HCT116 (cell line): ENCODE data around the gene NSFL1C. TPM values are rescaled to one million over a fixed set of nuclear protein-coding genes. Genes with fewer than 3 reads are reported as not detected.

Experiments
- ATAC-seq: fragments of 200-7000 bp; cut with Tn5 transposase; 2 replicates; pipeline ENCODE4 v1.9.1; 2020; ENCODE audit warnings: mild to moderate bottlenecking, moderate library complexity
- BruUV-seq: library from RNA; stranded (reverse); fragments of 400-500 nt; replicated peaks from 2 replicates; lab custom pipeline; 2021; lab: Mats Ljungman, UMichigan
- CTCF ChIA-PET: fragments of 300-600 bp; sonication (Branson Sonifier 250); formaldehyde crosslinking; loops from one replicate; lab custom pipeline; 2021; ENCODE audit warnings: antibody characterized with exemption; lab: Charles Lee
- POLR2A ChIA-PET: fragments of 300-600, 350-600 bp; sonication (Branson Sonifier 250); formaldehyde crosslinking; loops from one replicate; lab custom pipeline; 2021; ENCODE audit warnings: antibody characterized with exemption; lab: Charles Lee
- RAD21 ChIA-PET, 2 experiments: fragments of 300-600 bp; sonication (Branson Sonifier 250); formaldehyde crosslinking; loops; one replicate each; lab custom pipeline; 2023; ENCODE audit warnings: low total read pairs in 2 of 2; ENCODE audit not compliant: uncharacterized antibody in 2 of 2, unreplicated experiment in 2 of 2, low non-redundant PET in 1 of 2; lab: Charles Lee
- DNase-seq: peaks from one replicate; pipeline ENCODE4 v3.0.0-alpha.2; 2010; ENCODE audit warnings: low read depth, low spot score
- H2AFZ ChIP-seq: fragments of 200-600 bp; shearing (Covaris generic), sonication (generic); 2 replicates; pipeline ENCODE4 v1.6.1; 2017; ENCODE audit warnings: low read depth, mixed run types, mixed read lengths, antibody characterized with exemption, low read length; ENCODE audit not compliant: poor library complexity, severe bottlenecking
- H3K27ac ChIP-seq: 2 replicates; pipeline ENCODE4 v1.5.1; 2012; ENCODE audit warnings: low read depth, low read length
- H3K27me3 ChIP-seq: fragments of 200-600 bp; sonication (generic); 2 replicates; pipeline ENCODE4 v1.6.1; 2016; ENCODE audit warnings: mixed run types, low read length, mixed read lengths; ENCODE audit not compliant: insufficient read depth
- H3K36me3 ChIP-seq, 2 experiments: fragments of 200-500 bp in 1 of 2; fragments of 200-600 bp in 1 of 2; sonication (Bioruptor generic) in 1 of 2; sonication (generic) in 1 of 2; 2 replicates each; pipeline versions ENCODE4 v1.5.1 to v1.6.1; 2014 to 2016; ENCODE audit warnings: low read length in 2 of 2, inconsistent platforms in 1 of 2, mixed read lengths in 1 of 2, mixed run types in 1 of 2; ENCODE audit not compliant: insufficient read depth in 2 of 2, control insufficient read depth in 1 of 2
- H3K4me1 ChIP-seq, 2 experiments: fragments of 200-600 bp in 1 of 2; sonication (generic) in 1 of 2; 2 replicates each; pipeline versions ENCODE4 v1.5.1 to v1.6.1; 2012 to 2017; ENCODE audit warnings: low read length in 2 of 2, inconsistent platforms in 1 of 2, mild to moderate bottlenecking in 1 of 2, mixed read lengths in 1 of 2, mixed run types in 1 of 2, moderate library complexity in 1 of 2; ENCODE audit not compliant: insufficient read depth in 2 of 2, control insufficient read depth in 1 of 2
- H3K4me2 ChIP-seq: fragments of 200-600 bp; sonication (generic); 2 replicates; pipeline ENCODE4 v1.6.1; 2017; ENCODE audit warnings: mixed run types, low read length, mixed read lengths
- H3K4me3 ChIP-seq, 2 experiments: fragments of 200-600 bp in 1 of 2; sonication (generic) in 1 of 2; replicated peaks in 1 of 2; 2 replicates each; pipeline ENCODE4 v1.5.1; 2011 to 2016; ENCODE audit warnings: low read length in 2 of 2, control low read depth in 1 of 2, low read depth in 1 of 2, mild to moderate bottlenecking in 1 of 2, mixed read lengths in 1 of 2, mixed run types in 1 of 2
- H3K79me2 ChIP-seq: fragments of 200-600 bp; sonication (generic); 2 replicates; pipeline ENCODE4 v1.6.1; 2017; ENCODE audit warnings: mild to moderate bottlenecking, mixed run types, low read length, moderate library complexity, mixed read lengths; ENCODE audit not compliant: insufficient read depth
- H3K9ac ChIP-seq: fragments of 200-600 bp; sonication (generic); 2 replicates; pipeline ENCODE4 v1.6.1; 2016; ENCODE audit warnings: low read length, mixed read lengths
- H3K9me2 ChIP-seq: fragments of 200-600 bp; sonication (generic), shearing (Covaris generic); 2 replicates; pipeline ENCODE4 v1.6.1; 2017; ENCODE audit warnings: mixed run types, mild to moderate bottlenecking, moderate library complexity; ENCODE audit not compliant: insufficient read depth
- H3K9me3 ChIP-seq, 2 experiments: fragments of 200-500 bp in 1 of 2; fragments of 200-600 bp in 1 of 2; sonication (Bioruptor generic) in 1 of 2; sonication (generic) in 1 of 2; 2 replicates each; pipeline ENCODE4 v1.6.1; 2014 to 2017; ENCODE audit warnings: low read length in 2 of 2, mixed read lengths in 2 of 2, inconsistent platforms in 1 of 2, low read depth in 1 of 2, mild to moderate bottlenecking in 1 of 2, mixed run types in 1 of 2, moderate library complexity in 1 of 2; ENCODE audit not compliant: control insufficient read depth in 1 of 2, insufficient read depth in 1 of 2
- H4K20me1 ChIP-seq: fragments of 200-600 bp; sonication (generic), shearing (Covaris generic); 2 replicates; pipeline ENCODE4 v1.6.1; 2017; ENCODE audit warnings: mixed run types, mild to moderate bottlenecking, moderate library complexity; ENCODE audit not compliant: insufficient read depth
- REST ChIP-seq: IDR thresholded peaks from 2 replicates; pipeline ENCODE4 v1.6.1; 2012; ENCODE audit warnings: low read depth
- ZFX ChIP-seq: fragments of 450-650 bp; IDR thresholded peaks from 2 replicates; pipeline ENCODE4 v1.6.1; 2017
- intact Hi-C: fragments of 100-400 bp; cut with micrococcal nuclease; formaldehyde crosslinking; loops from 2 replicates; pipeline ENCODE4 v1.10.0; 2022
- total RNA-seq: library from RNA; stranded (reverse); gene quantifications from one replicate; pipeline ENCODE4 v1.2.1, GENCODE V29; 2021; ENCODE audit not compliant: unreplicated experiment

The NSFL1C gene
- total RNA-seq, 1 experiment from 2014 or later, result 93.4 TPM

- no peak for TF ChIP-seq REST
Measured at GRCh38 chr20:1392693-1393506, 73.7 kb downstream of the NSFL1C start, which contains the start of gene FKBP1A (continued).

- ChIA-PET RAD21 (no interaction called here), CTCF (no interaction called here), POLR2A (no interaction called here)
- ATAC-seq, result peak; percentile 45
- BruUV-seq, result no TSS peak
- H3K9ac ChIP-seq, result peak overlapping the region; percentile 87
- DNase-seq, result no peak
- H3K79me2 ChIP-seq, result peaks cover 54% of the 10 kb centered on the region
- H4K20me1 ChIP-seq, result no peaks in the 10 kb centered on the region
- H3K4me1 ChIP-seq, result peaks cover 13 to 32% of the 10 kb centered on the region in 2 experiments; a peak in 3 of 4 replicates
- no peak overlapping the region for H2AFZ ChIP-seq
- no peaks in the 10 kb centered on the region for H3K27me3 ChIP-seq
- H3K4me3 ChIP-seq, result peak overlapping the region; percentile 98 to 99
- H3K36me3 ChIP-seq, result peaks cover 2 to 8% of the 10 kb centered on the region in 2 experiments; a peak in 1 of 4 replicates
- no peak for TF ChIP-seq ZFX
- H3K4me2 ChIP-seq, result peak overlapping the region; percentile 94
- H3K27ac ChIP-seq, result peak overlapping the region; percentile 61
- no peaks in the 10 kb centered on the region for H3K9me3 ChIP-seq
- intact Hi-C loops, result loop anchor here (5.0 kb wide), 2 partner anchors 35 to 65 kb away; partner anchors contain the start of gene SDCBP2
- H3K9me2 ChIP-seq, result no peaks in the 10 kb centered on the region
Measured at GRCh38 chr20:1392443-1392692, 74.3 kb downstream of the NSFL1C start.

Other genes starting within 250 kb of the NSFL1C start
- gene RAD21L1, start 240.8 kb downstream of the NSFL1C start, total RNA-seq, result 0.17 TPM
- gene SNPH, start 200.6 kb downstream of the NSFL1C start, total RNA-seq, result 3.2 TPM
- gene SDCBP2, start 137.7 kb downstream of the NSFL1C start, total RNA-seq, result 3.4 TPM
- gene FKBP1A, start 73.8 kb downstream of the NSFL1C start, total RNA-seq, result 259 TPM
- not detected for gene SIRPB2, start 24.6 kb upstream of the NSFL1C start, total RNA-seq
- not detected for gene SIRPD, start 90.9 kb upstream of the NSFL1C start, total RNA-seq
- 1.9 TPM for gene SIRPB1, start 153.2 kb upstream of the NSFL1C start, total RNA-seq
- not detected for gene SIRPG, start 190.9 kb upstream of the NSFL1C start, total RNA-seq